ENCODE measurements around the gene GALNT7. TPM values are rescaled to one million over a fixed set of nuclear protein-coding genes. Genes with fewer than 3 reads are reported as not detected.

The GALNT7 gene
- total and polyA plus RNA-seq, 5 experiments from 2014 or later = 5.6 to 18.7 (median 8.6) TPM

- H3K4me1 Mint-ChIP-seq = peaks cover 19 to 33% (median 24%) of the 10 kb centered on the region in 4 donors
- POLR2A ChIA-PET = interaction anchor here (0.9 to 7.1 kb wide), 6 partner anchors 20 to 951 kb away, joined by 3 to 271 read pairs (median 5); partner anchors contain the start of genes CEP44, FBXO8, GALNT7 and SAP30
- DNase-seq = peak in 5 of 10 donors; percentile 6 to 57 (median 16)
- ATAC-seq = no peak
- H3K27ac Mint-ChIP-seq = peak overlapping the region; percentile 80 to 99 (median 95)
- peaks cover 8 to 20% (median 10%) of the 10 kb centered on the region in 5 donors for H3K27me3 Mint-ChIP-seq
- H3K9me3 Mint-ChIP-seq = no peaks in the 10 kb centered on the region
- H3K36me3 Mint-ChIP-seq = peaks cover 5 to 21% (median 10%) of the 10 kb centered on the region in 3 donors
- peak overlapping the region; percentile 89 to 96 (median 94) for H3K4me3 Mint-ChIP-seq
Measured at GRCh38 chr4:173332963-173333657, 164.5 kb downstream of the GALNT7 start.

- peaks cover 19 to 33% (median 24%) of the 10 kb centered on the region in 4 donors for H3K4me1 Mint-ChIP-seq
- peak overlapping the region; percentile 94 to 100 (median 99) for H3K4me3 Mint-ChIP-seq
- H3K27me3 Mint-ChIP-seq = peaks cover 8 to 20% (median 10%) of the 10 kb centered on the region in 5 donors
- POLR2A ChIA-PET = interaction anchor here (0.6 to 7.1 kb wide), 11 partner anchors 15 to 950 kb away, joined by 3 to 271 read pairs (median 4); partner anchors contain the start of genes CEP44, FBXO8, GALNT7 and SAP30
- no peaks in the 10 kb centered on the region for H3K9me3 Mint-ChIP-seq
- H3K36me3 Mint-ChIP-seq = peaks cover 5 to 21% (median 10%) of the 10 kb centered on the region in 3 donors
- DNase-seq (peak in 6 of 10 donors; percentile 17 to 67 (median 37)), ATAC-seq (peak; percentile 2 to 8)
- H3K27ac Mint-ChIP-seq = peak overlapping the region; percentile 94 to 100 (median 99)
Measured at GRCh38 chr4:173333658-173334084, 165.1 kb downstream of the GALNT7 start.

- H3K4me1 Mint-ChIP-seq = peaks cover 19 to 33% (median 24%) of the 10 kb centered on the region in 4 donors
- H3K36me3 Mint-ChIP-seq = peaks cover 5 to 21% (median 10%) of the 10 kb centered on the region in 3 donors
- POLR2A ChIA-PET = interaction anchor here (0.6 to 7.1 kb wide), 15 partner anchors 11 to 950 kb away, joined by 3 to 271 read pairs (median 4); partner anchors contain the start of genes CEP44, FBXO8, GALNT7 and SAP30
Measured at GRCh38 chr4:173334085-173334890, 165.7 kb downstream of the GALNT7 start, which contains the start of gene HMGB2. TSS of gene HMGB2 (minus strand) at chr4:173334358. CDS start at chr4:173333649, 709 bp downstream.

GRCh38 chr4:173334891-173335752 lies 166.5 kb downstream of the GALNT7 start:
- Mint-ChIP-seq H3K4me1 (peaks cover 19 to 33% (median 24%) of the 10 kb centered on the region in 4 donors), H3K4me3 (peak overlapping the region; percentile 94 to 100 (median 99)), H3K27me3 (peaks cover 10 to 20% (median 14%) of the 10 kb centered on the region in 5 donors), H3K9me3 (no peaks in the 10 kb centered on the region), H3K36me3 (peaks cover 5 to 21% (median 9%) of the 10 kb centered on the region in 3 donors), H3K27ac (peak overlapping the region; percentile 94 to 100 (median 99))
- peak in 6 of 10 donors; percentile 1 to 58 (median 16) for DNase-seq
- ATAC-seq = peak; percentile 18 to 45
- POLR2A ChIA-PET = interaction anchor here (0.6 to 7.1 kb wide), 13 partner anchors 10 to 949 kb away, joined by 3 to 271 read pairs (median 4); partner anchors contain the start of genes CEP44, FBXO8 and SAP30

More at GRCh38 chr4:173334085-173334890, 165.7 kb downstream of the GALNT7 start, which contains the start of gene HMGB2:
- Mint-ChIP-seq H3K4me3 (peak within 1 kb of the TSS; percentile 94 to 100 (median 99)), H3K27ac (peak within 1 kb of the TSS; percentile 94 to 100 (median 99)), H3K9me3 (no peaks in the 10 kb centered on the region), H3K27me3 (peaks cover 8 to 20% (median 11%) of the 10 kb centered on the region in 5 donors)
- peak; percentile 95 to 100 (median 100) for DNase-seq
- ATAC-seq = peak; percentile 94

- POLR2A ChIA-PET = no interaction called here
- no peak for ATAC-seq
Measured at GRCh38 chr4:173337463-173337862, 168.9 kb downstream of the GALNT7 start.

GRCh38 chr4:173343832-173344397 lies 175.3 kb downstream of the GALNT7 start:
- POLR2A ChIA-PET = no interaction called here
- Mint-ChIP-seq H3K9me3 (no peaks in the 10 kb centered on the region), H3K27ac (no peak overlapping the region), H3K4me1 (peaks cover 0 to 4% (median 0%) of the 10 kb centered on the region in 4 donors), H3K27me3 (peaks cover 0 to 8% (median 3%) of the 10 kb centered on the region in 5 donors), H3K36me3 (peaks cover 0 to 3% (median 0%) of the 10 kb centered on the region in 3 donors), H3K4me3 (no peak overlapping the region)
- DNase-seq (no peak), ATAC-seq (no peak)

More at GRCh38 chr4:173337463-173337862, 168.9 kb downstream of the GALNT7 start:
- Mint-ChIP-seq H3K4me1 (peaks cover 14 to 27% (median 17%) of the 10 kb centered on the region in 4 donors), H3K36me3 (peaks cover 3 to 7% (median 5%) of the 10 kb centered on the region in 3 donors), H3K27ac (no peak overlapping the region), H3K4me3 (no peak overlapping the region), H3K27me3 (peaks cover 11 to 20% (median 14%) of the 10 kb centered on the region in 5 donors), H3K9me3 (no peaks in the 10 kb centered on the region)
- no peak for DNase-seq

- H3K4me1 Mint-ChIP-seq = peaks cover 0 to 4% (median 0%) of the 10 kb centered on the region in 4 donors
- ATAC-seq (no peak), DNase-seq (no peak)
- no peak overlapping the region for H3K27ac Mint-ChIP-seq
- H3K4me3 Mint-ChIP-seq = no peak overlapping the region
- peaks cover 0 to 9% (median 4%) of the 10 kb centered on the region in 5 donors for H3K27me3 Mint-ChIP-seq
- peaks cover 0 to 5% (median 0%) of the 10 kb centered on the region in 3 donors for H3K36me3 Mint-ChIP-seq
- no peaks in the 10 kb centered on the region for H3K9me3 Mint-ChIP-seq
- POLR2A ChIA-PET = interaction anchor here (0.6 to 1.4 kb wide), 3 partner anchors 11 to 177 kb away, joined by 3 to 4 read pairs (median 3); partner anchors contain the start of genes GALNT7 and SAP30
Measured at GRCh38 chr4:173345648-173346047, 177.0 kb downstream of the GALNT7 start.

- no peak overlapping the region for H3K4me3 Mint-ChIP-seq
- H3K4me1 Mint-ChIP-seq = peaks cover 0 to 4% (median 0%) of the 10 kb centered on the region in 4 donors
- H3K36me3 Mint-ChIP-seq = peaks cover 0 to 5% (median 0%) of the 10 kb centered on the region in 3 donors
- POLR2A ChIA-PET = interaction anchor here (0.8 to 1.4 kb wide), 2 partner anchors 11 to 25 kb away, joined by 3 read pairs; partner anchors contain the start of gene SAP30
- H3K27me3 Mint-ChIP-seq = peaks cover 0 to 8% (median 4%) of the 10 kb centered on the region in 5 donors
- DNase-seq = no peak
- H3K27ac Mint-ChIP-seq = no peak overlapping the region
- no peaks in the 10 kb centered on the region for H3K9me3 Mint-ChIP-seq
- no peak for ATAC-seq
Measured at GRCh38 chr4:173346074-173346473, 177.5 kb downstream of the GALNT7 start.

GRCh38 chr4:173347467-173347866 lies 178.9 kb downstream of the GALNT7 start:
- DNase-seq (no peak), ATAC-seq (no peak)
- no peak overlapping the region for H3K27ac Mint-ChIP-seq
- POLR2A ChIA-PET = interaction anchor here (1.2 kb wide), 1 partner anchor 12 kb away, joined by 3 read pairs; no protein-coding TSS in a partner anchor
- peaks cover 0 to 8% (median 4%) of the 10 kb centered on the region in 5 donors for H3K27me3 Mint-ChIP-seq
- peaks cover 0 to 5% (median 0%) of the 10 kb centered on the region in 3 donors for H3K36me3 Mint-ChIP-seq
- peaks cover 0 to 4% (median 0%) of the 10 kb centered on the region in 4 donors for H3K4me1 Mint-ChIP-seq
- H3K9me3 Mint-ChIP-seq = no peaks in the 10 kb centered on the region
- H3K4me3 Mint-ChIP-seq = no peak overlapping the region

GRCh38 chr4:173357939-173358338 lies 189.3 kb downstream of the GALNT7 start:
- DNase-seq = no peak
- Mint-ChIP-seq H3K4me1 (no peaks in the 10 kb centered on the region), H3K4me3 (no peak overlapping the region), H3K36me3 (no peaks in the 10 kb centered on the region), H3K27ac (no peak overlapping the region), H3K27me3 (peaks cover 0 to 2% (median 1%) of the 10 kb centered on the region in 5 donors), H3K9me3 (no peaks in the 10 kb centered on the region)
- POLR2A ChIA-PET = interaction anchor here (0.8 kb wide), 1 partner anchor 12 kb away, joined by 5 read pairs; no protein-coding TSS in a partner anchor
- no peak for ATAC-seq
